Right renal pelvis (tissue), 4 donors: ENCODE results near the gene ACVR1. TPM values are rescaled to one million over a fixed set of nuclear protein-coding genes. Genes with fewer than 3 reads are reported as not detected.

Source experiments
- DNase-seq, 4 donors: peaks; one replicate each; pipeline ENCODE4 v3.0.0-alpha.2; 2013; ENCODE audit warnings: low read depth in 4 of 4, low spot score in 3 of 4, missing footprints in 1 of 4
- polyA plus RNA-seq, 4 donors: library from polyadenylated mRNA; unstranded; fragments of 120-200 nt; gene quantifications; one replicate each; pipeline ENCODE4 v1.2.1, GENCODE V29; 2013; ENCODE audit not compliant: insufficient read length in 4 of 4

The ACVR1 gene
- polyA plus RNA-seq, 4 donors, result 26.1 to 34.6 (median 31.6) TPM

DNA sequence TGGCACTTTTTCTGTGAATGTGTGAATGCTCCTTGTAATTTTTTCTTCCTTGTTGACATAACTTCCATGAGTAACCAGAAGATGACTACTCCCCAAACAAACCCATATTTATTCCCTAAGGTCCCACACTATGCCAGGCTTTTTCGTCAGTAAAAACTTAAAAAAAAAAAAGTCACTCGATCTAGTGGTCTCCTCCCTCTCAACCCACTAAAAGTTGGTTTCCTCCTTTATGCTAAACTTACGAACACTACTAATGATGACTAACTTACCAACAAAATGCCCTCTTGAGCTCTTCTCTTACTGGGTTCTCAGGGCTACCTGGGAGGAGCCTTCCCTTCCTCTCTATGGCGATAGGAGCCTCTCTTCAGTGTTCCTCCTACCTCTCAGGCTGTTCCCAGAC is 18.2 kb downstream of the ACVR1 start:
- DNase-seq, result no peak

DNA sequence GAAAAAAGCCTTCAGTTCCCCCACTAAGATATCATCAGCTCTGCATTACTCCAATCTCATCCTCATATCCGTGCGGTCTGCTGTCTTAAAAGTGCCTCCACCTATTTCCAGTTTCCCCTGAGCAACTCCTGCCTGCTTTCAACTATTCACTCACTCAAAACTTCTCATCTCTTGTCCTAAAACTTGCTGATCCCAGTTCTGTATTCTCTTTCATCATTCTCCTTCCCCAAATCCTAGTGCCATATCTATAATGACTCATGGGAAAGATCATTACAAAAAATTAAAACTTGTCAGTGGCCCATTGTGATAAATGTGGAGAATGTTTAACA is 20.0 kb downstream of the ACVR1 start:
- DNase-seq, result no peak

DNA sequence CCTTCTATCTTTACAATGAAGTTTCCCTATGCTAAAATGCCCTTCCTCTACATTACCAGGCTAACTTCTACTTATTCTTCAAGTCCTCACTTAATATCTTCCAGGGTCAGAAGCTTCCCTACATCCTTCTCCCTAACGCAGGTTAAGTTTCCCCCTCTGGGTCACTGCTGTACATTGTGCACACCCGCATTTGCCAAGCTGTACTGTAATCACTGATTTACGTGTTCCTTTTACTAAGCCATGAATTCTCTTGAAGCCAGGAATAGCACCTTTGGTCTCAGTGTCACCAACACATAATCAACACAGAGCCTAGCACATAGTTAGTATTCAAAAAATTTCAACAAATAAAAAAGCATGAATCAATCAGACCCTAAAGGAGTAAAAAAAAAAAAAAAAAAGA is 22.3 kb downstream of the ACVR1 start:
- DNase-seq, result no peak

- DNase-seq, result no peak
These were observed 22.9 kb downstream of the ACVR1 start for GRCh38 chr2:157853211-157853610.

DNA sequence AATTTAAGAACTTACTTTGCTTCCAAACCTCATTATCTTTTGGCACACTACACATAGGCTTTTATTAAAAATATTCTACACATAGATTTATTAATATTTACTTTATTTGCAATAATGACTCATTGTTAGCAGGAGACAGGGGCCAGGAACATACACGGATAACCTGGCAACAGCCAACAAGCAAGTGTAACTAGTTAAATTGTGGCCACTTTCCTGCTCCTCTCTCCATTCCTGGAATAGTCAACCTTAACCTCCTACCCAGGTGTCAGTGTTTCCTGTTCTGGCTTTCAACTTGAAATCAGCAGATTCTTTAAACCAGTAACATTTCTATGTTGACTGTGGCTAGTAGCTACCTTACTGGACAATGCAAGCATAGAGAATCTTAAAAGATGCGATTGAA is 26.5 kb downstream of the ACVR1 start:
- no peak for DNase-seq

DNA sequence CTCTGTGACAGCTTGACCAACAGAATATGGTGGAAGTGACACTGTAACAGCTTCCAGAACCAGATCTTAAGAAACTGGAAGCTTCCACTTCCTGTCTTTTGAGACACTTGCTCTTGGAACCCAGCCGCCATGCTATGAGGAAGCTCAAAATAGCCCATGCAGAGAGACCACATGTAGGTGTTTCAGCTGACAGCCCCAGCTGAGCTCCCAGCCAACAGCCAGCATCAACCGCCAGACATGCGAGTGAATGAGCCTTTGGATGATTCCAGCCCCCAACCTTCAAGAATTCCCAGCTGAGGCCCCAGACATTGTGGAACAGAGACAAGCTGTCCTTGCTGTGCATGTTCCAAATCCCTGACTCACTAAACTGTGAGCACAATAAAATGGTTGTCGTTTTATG is 27.9 kb downstream of the ACVR1 start:
- DNase-seq, result no peak

- no peak for DNase-seq
These were observed 31.0 kb downstream of the ACVR1 start for GRCh38 chr2:157845081-157845480.

DNA sequence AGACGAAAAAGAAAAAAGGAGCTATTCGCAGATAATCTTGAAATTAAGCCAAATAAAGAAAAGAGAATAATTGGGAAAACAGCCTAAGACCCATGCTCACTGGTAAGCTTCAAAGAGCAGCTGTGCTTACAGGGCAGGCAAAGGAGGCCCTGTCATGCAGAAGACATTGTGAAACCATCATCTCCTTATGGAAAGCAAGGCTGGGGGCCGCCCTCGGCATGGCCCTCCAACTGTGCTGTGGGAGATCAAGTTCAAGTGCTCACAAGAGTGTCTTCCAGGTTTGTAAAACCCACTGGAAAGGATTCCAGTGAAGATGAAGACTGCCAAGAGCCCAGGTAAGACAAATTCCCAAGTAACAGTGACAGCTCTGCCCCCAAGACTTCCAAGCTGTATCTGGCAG is 32.2 kb downstream of the ACVR1 start:
- no peak for DNase-seq

DNA sequence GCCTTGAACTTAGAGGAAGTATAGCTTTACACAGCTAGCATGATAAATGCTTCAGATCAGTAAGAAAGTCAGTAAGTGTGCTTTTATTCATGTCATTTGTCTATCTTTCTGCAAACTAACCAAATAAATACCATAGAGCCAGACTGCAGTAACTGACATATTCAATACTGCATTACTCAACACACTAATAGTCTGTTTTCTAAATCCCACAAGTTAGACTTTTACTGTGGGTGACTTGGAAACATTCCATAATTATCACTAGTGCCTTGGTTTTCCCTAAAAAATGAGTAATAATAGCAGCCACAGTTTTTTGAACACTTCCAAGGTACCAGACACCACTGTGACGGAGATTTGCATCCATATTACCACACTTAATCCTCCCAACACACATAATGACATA is 33.0 kb downstream of the ACVR1 start:
- no peak for DNase-seq

DNA sequence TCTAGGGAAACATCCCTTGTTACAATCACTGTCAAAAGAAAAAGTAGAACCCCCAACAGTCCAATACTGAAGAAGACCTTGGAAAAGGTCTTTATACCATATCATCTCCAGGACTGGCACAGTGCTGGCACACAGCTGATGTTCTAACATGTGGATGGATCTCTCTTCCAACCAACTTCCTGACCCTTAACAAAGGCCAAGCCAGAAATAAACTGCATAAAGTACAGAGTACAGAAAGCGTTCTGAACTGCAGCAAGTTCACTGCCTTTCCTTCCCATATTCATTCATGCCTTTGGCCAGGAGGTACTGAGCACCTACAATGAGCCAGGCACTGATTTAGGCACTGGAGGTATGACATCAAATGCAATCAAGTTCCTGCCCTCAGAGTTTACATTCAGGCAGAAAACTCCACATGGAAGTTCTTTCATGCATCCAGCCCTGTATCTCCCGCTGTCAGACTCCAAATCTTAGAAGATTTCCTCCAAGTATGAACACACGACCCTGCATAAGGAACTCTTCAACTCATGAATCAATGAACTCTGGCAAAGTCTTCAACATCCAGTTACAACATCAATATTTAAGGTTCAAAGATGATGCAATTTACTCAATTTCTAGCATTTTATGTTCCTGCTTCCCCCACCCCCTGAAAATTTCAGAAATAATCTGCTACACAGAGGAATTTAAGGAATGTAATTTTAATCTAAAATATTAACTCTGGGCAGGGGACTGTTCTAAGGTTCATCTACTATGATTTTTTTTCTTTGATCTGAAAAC is 33.8 kb downstream of the ACVR1 start:
- DNase-seq, result no peak

GRCh38 chr2:157841485-157841884 is 34.6 kb downstream of the ACVR1 start:
- no peak for DNase-seq

- peak in 1 of 4 donors; percentile 32 for DNase-seq
These were observed 35.5 kb downstream of the ACVR1 start for GRCh38 chr2:157840568-157841156.

DNA sequence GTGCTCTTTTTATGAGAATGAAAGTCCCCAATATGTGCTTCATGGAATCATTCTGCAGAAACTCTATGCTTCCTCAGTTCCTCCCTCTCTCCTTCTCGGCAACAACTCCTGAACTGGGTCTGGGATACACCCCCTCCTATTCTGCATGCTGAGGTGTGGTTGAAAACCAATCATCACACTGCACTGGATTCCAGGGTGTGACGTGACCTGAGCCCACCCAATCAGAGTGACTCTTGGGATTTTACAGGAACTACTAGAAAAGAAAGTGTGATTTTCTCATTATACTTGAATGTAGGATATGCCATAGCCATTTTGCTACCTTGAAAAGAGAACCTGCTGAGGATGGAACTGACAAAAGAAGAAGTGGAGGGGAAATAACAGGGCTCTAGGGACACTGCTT is 36.3 kb downstream of the ACVR1 start:
- no peak for DNase-seq

GRCh38 chr2:157839162-157839801 is 36.8 kb downstream of the ACVR1 start:
- DNase-seq, result peak in 3 of 4 donors; percentile 66 to 79 (median 77)

DNA sequence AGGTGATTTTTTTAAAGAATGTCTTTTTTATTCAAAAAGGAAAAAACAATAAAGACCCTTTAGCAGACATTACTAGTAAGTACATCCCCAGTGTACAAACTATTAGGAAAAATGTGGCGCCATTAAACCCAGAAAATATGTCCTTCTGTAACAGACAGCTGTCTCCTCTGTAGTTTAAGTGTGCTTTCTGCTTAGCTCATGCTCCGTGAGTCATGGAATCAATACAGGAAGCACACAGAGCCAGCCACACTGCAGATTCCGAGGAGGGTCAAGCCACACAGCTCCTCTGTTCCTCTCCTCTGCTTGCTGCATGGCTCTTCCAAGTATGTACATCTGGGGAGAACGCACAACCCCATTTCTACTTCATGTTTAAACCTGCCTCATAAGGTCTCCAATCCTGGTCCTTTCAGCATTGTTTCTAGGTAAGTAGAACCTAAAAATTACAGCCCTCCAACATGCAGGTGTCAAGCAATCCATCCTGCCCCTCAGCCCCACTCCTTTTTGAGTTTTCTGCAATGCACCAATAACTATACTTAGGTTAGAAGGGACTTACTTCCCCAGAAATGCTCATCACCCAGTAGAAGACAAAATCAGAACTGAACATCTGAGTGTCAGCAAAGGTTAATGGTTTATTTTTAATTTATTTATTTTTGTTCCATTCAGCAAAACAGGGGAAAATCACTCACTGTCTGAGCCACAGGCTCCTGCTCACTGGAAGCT is 37.5 kb downstream of the ACVR1 start:
- no peak for DNase-seq

GRCh38 chr2:157837851-157838441 is 38.2 kb downstream of the ACVR1 start:
- no peak for DNase-seq

DNA sequence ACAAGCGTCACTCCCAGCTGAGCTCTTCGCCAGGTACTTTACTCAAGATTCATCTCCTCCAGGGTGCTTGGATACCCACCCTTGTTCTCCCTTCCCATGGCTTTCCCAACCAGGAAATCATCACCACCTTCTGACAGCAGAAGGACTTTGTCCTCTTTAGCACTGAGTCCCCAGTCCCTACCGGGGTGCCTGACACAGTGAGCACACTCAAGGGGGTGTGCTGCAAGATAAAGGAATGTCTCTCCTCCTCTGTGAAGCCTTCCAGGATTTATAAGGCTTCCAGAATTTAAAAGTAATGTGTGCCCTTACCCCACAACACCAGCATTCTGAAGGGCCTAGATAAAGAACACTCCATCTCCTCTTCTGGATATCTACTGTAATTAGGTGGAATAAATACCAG is 39.6 kb downstream of the ACVR1 start:
- DNase-seq, result no peak

DNA sequence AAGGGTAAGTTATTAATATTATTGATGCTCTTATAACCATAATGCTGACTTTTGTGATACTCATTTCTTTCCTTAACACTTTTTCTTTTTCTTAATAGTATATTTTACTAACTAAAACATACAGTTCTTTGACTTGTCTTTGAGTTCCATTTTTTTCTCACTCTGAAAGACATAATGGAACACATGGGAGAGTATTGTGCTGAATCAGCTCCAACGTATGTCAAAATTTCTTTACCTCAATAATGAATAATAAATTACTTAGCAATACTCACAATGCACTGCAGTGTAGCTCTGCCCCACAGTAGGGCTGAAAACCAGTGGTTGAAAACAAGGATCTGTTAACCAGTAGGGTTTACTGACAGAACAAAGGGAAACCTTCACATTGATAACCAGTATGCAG is 40.7 kb downstream of the ACVR1 start:
- DNase-seq, result no peak

DNA sequence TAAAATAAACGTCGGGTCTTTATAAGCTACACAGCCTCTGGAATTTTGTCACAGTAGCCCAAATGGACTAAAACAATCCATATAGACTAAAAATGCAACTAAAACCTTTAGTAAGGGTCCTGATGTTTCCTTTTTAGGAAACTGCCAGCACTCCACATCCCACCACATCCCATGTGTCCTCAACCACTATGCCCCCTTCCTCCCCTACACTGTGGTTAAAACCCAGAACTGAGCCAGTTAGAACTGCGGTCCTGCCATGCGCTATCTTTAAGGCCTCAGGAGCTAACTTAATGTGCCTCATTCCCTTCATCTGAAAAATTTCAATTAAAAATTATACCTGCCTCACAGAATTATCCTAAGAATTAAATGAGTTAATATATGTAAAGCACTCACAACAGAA is 41.1 kb downstream of the ACVR1 start:
- DNase-seq, result no peak

- no peak for DNase-seq
These were observed 42.4 kb downstream of the ACVR1 start for GRCh38 chr2:157833721-157834120.
